Raji (cell line): ENCODE measurements around the gene PSMB9.

ENCODE experiments used
- POLR2A ChIP-seq: IDR thresholded peaks from 2 replicates; pipeline ENCODE4 v1.6.1; 2011; ENCODE audit warnings: low read depth, low read length, control low read depth; ENCODE audit not compliant: insufficient read depth

PSMB9 gene

DNA sequence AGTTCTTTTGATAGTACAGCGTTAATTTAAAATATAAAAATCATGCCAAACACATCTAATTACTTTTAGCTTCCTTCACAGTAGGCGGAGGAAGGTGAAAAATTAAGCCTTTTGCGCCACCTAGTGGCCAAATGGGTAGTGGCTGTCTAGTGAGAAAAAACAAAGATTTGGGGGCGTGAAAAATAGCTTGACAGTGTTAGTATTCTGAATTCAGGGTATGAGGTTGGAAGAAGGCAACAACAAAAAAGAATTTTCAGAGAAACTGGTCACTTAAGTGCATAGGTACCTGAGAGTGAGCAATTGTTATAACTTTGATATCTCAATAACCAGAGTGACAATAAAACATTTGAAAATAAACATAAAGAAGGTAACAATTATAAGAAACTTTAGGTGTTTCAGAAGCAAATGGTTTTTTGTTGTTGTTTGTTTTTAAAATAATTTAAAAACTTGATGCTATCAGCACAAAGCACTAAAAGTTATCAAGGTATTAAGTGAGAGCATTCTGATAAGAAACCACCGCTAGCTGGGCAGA, 14.3 kb downstream of the PSMB9 start:
- TF ChIP-seq POLR2A: no peak

DNA sequence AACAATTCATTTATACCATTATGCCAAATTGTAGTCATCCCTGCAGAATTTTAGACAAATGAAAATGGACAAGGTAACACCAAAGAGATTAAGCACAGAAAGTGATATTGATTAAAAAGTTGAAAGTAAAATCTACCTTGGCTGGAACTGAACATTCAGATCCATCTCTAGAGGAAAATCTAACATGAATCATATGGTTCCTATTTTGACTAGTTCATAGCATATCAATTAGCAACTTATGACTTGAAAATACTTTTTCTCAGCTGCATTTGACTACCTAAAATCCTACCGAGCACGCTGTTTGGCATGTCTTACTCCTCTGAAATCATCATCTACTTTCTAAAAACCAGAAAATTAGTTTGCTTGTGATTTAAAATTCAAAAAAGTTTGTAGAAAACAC, 22.6 kb downstream of the PSMB9 start:
- TF ChIP-seq POLR2A: no peak

DNA sequence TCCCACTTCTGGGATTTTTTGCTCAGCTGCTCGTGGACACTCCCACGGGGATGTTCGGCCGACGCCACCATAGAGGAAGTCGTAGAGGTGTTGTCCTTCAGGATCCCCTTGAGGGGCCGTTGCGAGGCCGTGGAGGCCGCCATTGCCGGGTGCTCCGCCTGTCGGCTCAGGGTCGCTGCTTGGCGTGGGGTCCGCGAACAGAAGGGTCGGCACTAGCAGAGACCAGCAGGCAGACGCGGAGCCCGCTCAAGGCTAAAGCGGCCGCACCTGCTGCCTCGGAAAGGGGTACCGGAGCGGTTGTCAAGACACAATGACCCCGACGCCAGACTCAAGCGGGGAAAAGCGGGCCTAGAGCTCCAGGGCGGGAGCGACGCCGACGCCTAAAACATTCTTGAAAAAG, 25.7 kb downstream of the PSMB9 start:
- no peak for TF ChIP-seq POLR2A

DNA sequence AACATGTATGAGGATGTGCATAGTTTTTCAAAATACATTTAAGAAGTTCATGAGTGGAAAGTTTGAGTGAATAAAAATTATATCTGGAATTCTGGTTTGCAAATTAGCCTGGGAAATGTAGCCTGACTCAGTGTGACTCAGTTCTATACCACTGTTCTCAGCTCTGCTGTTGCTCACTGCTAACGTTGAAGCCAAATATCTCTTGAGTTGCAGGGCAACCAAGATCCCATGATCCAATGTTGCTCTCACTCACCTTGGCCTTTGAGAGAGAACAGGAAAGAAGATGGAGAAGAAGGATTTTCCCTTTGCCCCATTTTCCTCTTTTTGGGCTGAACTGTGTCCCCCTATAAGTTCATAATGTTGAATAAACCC, 28.9 kb downstream of the PSMB9 start:
- TF ChIP-seq POLR2A: no peak

DNA sequence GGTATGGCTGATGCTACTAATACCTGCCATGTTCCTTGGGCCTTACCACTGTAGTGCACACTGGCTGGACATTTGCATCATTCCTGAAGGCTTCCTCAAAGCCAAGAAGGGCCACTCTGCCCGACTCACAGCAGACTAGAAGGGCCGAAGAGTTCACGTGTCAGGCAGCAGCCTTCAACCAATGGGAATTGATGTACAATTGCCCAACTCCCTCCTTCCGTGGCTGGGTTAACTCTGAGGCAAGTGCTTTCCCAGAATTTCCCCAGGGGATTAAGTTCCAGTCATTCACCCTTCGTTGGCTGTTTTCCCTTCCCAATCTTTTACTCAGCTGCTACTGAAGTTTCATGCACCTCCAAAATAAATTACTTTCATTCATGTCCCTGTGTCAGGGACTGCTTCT, 29.8 kb downstream of the PSMB9 start:
- no peak for TF ChIP-seq POLR2A

DNA sequence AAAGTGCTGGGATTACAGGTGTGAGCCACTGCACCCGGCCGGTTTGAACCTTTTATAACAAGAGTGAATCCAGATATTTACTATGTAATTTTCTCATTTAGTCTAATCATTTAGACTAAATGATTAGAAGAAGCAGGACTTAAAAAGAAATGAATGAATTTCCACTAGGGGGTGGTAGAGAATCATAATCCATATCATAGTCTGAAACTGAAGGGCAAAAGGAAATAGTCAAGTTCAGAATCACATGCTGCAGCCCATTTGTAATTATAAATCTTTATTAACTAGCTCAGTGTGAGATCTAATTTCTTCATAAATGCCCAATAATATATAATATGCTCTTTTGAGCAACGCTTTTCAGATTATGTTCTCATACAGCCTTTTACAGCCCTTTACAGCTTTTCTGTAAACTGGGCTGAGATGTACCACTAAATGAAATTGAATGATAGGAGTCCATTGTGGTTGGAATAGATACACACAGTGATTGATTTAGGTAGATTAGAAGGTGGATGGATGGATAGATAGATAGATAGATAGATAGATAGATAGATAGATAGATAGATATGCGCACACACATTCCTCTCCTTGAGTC, 31.8 kb downstream of the PSMB9 start:
- TF ChIP-seq POLR2A: no peak

DNA sequence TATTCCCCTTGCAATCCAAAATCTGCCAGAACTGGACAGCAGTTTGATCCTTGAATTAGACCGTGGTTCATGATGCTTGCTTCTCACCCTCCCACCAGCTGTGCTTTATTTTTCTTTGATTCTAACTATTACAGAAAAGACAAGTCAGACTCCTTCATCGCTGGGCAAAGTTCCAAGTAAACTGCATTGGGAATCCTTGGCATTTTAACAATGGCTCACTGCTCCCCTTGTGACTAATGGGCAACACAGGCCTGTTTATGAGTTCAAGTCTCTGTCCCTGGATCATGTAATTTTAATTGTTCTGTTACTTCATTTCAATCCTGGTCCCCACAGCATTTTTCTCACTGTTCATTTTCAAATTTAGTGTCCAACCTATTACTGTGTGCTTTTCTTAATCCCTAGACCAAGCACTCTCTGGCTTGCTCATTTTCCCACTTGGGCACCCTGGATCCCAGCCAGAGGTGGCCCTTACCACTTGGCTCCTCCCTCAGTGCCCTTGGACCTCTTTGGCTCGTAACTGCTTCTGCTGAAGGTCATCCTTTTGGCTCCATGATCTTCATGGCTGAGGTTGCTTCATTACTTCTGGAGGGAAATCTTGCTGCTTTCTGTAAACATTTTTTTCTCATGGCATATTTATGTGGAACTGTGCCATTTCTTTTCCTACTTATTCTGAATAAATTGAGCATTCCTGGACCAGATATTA, 32.8 kb downstream of the PSMB9 start:
- TF ChIP-seq POLR2A: no peak

DNA sequence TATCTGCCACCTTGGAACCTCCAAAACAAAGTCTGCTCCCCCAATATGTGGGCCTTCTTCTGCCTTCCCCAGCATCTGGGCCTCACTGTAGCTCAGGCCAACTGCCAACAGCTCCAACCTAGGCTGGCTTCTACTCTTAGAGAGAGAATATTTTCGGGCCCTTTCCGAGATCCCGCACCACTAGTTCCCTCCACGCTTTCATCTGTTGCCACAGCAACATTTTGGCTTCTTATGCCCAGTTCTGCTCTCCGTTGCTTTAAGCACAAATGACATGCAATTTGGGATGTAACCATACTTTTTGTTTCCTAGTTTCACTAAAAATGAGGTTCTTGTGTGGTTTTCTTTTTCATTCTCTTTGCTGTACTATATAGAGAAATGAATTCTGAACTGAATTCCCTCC, 33.6 kb downstream of the PSMB9 start:
- TF ChIP-seq POLR2A: no peak

DNA sequence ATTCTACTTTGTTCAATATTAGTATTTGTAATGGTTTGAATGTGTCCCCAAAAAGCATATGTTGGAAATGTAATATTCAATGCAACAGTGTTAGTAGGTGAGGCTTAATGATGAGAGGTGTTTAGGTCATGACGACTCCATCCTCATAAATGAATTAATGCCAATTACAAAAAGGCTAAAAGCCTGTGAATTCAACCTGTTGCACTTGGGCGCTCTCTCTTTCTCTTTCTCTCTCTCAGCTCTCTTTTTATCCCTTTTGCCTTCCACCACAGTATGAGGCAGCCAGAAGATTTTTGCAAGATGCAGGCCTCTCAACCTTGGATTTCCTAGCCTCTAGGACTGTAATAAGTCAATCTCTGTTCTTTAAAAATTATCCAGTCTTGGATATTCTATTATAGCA, 34.6 kb downstream of the PSMB9 start:
- TF ChIP-seq POLR2A: no peak

DNA sequence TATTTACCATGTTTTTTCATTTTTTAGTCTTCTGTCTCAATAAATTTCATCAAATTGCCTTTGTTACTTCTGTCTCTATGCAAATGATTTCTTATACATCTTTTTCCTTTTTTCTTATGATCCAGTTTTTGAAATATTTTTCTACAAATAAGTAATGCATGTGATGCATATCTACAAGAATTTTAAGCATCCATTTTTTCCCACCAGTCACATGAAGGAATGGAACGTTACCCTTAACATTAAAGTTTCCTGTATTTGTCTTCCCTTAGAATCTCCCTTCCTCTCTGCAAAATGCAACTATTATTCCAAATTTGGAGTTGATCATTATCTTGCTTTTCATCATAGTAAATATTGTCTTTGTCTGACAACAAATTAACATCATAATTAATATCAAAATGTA, 35.5 kb downstream of the PSMB9 start:
- TF ChIP-seq POLR2A: no peak

DNA sequence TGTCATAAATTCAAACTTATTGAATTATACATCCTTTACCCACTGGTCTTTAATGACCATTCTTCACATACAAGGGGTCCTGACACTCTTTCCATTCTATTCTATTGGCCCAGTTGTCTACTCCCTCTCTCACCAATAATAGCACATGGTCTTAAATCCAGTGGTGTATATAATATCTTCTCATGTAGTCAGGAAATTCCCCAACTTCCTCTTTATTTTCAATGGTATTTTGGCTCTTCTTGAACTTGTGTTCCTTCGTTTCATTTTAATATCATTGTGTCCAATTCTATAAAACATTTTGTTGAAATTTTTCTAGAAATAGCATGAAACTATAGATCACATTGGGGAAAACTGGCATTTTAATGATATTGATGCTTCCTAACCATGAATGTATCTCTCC, 36.8 kb downstream of the PSMB9 start:
- no peak for TF ChIP-seq POLR2A

DNA sequence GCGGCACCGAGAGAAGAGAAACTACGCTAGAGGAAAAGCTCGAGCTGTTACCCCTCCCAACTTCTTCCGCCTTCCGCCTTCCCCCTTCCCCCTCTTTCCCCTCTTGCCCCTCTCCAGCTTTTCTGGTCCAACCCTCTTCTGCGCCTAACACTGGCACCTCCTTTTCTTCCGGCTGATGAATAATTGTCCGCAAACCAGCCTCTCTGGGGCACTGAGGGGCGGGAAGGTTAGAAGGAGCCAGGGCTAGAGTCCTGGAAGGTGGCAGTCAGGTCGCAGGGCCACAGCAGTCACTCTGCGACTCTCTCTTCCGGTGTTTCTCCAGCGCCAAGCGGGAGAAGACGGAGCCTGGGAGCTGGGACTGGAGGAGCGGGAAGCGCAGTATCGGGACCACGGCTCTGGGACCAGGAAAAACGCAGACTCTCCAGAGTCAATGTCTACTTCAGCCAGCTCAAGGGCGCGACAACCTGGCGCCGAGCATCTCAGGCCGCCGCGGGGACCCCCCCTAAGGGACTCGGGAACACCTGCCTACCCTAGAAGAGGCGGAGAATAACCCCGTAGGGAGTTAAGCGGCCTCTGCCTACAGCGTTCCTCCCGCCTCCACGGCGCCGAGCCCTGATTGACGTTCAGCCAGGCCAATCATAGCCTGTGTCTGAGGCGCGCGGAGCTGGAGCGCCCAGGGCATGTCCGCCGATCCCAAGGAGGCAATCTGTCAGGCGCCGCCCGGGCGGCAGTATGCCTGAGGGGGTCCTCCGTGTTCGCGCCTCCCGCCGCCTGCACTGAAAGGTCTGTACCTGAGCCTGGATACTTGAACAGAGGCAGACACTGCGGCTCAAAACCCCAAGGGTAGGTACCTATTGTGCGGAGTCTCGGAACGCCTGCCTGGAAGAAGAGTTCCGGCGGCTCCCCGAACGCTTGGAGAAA, 40.4 kb downstream of the PSMB9 start:
- TF ChIP-seq POLR2A: peak; percentile 89

DNA sequence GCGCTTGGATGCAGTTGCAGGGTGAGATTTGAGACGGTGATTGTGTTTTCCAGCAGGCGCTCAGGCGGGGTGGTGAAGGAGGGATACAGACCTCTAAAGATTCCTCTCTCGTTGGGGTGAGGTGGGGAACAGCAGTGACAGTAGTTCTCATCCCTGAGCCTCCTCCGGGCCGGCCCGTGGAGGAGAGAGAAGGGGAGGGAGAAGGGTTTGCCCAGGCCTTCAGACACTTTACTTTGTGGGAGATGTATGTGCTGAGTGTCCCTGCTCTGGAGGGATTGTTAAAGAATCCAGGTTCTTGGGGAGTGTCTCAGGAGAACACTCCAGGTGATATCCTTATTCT, 41.0 kb downstream of the PSMB9 start:
- TF ChIP-seq POLR2A: no peak

DNA sequence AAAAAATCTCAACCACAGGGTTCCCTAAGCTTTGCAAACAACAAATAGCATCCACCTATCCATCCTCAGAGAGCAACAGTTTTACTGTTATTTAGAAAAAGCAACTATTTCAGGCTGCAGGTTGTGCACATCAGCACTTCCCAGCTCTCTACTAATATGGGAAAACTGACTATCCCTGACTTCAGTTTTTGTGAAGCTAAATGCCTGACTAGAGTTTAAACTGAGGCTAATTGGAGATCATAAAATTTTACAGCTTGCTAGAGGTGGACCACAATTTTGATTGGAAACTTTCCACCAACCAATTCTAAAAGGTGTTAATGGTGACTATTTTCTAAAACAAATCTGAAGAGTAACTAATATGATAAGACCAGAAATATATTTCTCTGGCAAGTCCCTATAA, 50.0 kb downstream of the PSMB9 start:
- TF ChIP-seq POLR2A: no peak

DNA sequence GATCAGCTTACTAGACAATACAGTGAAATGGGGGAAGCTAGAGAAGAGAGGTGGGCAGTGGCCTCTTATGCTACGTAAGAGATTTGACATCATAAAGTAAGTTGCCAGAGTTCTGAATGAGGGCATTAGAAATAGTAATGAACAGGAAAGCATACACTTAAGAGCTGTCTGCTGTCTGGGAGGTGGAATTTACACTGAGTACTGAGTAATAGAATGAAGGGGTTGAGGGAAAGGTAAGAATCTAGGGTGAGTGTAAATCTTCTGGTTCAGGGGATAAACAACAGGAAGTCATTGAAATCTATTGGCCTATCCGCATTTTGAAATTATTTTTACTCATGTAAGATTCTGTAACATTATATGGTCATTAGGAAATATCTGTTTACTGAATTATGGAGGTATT, 51.1 kb downstream of the PSMB9 start:
- TF ChIP-seq POLR2A: no peak

DNA sequence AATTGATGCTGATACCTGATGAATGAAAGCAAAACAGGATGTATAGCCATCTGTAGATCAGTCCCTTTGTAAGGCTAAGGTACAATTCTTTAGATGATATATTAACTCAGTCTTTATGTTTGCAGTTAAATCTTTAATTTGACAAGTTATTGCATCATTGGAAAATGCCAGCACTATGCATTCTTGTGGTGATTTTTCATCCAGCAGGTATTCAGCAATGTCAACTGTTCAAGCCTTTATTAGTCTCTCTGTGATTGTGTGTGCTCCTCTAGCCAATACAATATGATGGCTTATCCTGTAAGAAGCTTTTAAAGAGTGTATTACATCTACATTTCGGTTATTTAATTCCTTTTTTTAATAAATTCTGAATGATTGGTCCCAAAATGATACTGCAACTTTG, 52.5 kb downstream of the PSMB9 start:
- no peak for TF ChIP-seq POLR2A
